Measurements from ENCODE around the gene TAS2R40.
A peak's percentile ranks its signal among the peaks of the same experiment; 100 is the strongest.

Gene TAS2R40

DNA sequence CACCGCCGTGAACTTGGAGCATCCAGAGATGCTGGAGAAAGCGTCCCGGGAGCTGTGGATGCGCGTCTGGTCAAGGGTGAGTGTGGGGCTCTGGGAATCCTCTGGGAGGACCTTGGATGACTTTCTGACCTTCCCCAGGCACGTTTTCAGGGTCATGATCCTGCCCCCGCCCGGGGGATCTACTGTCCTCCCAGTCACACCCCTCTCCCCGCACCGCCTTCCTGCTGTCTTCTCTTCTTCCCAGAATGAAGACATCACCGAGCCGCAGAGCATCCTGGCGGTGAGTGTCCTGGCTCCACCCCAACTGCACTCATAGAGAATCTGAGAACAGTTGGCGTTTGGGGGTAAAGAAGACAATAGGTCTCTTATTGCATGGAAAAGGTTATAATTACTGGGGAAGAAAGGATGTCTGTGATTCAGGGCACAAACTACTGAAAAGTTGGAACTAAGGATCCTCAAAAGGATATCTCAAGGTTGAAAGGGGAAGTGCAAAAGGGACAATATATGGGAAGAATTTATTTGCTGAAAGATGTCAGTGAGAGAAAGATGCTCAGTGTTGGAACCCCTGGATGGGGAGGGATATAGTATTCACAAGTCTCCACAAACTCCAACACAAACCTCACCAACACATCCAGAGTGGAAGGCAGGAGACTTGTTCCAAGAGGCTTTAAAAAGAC is 43.3 kb downstream of the TAS2R40 start:
- DNase-seq (ENCODE audit: low spot score) = no peak
- Mint-ChIP-seq H3K27ac (peak overlapping the region; percentile 68), H3K4me3 (peak overlapping the region; percentile 97), H3K27me3 (ENCODE audit: low read depth) (no peaks in the 10 kb centered on the region), H3K4me1 (ENCODE audit: low read depth) (peaks cover 61% of the 10 kb centered on the region), H3K9me3 (peaks cover 6% of the 10 kb centered on the region), H3K36me3 (ENCODE audit: low read depth) (peaks cover 66% of the 10 kb centered on the region)

DNA sequence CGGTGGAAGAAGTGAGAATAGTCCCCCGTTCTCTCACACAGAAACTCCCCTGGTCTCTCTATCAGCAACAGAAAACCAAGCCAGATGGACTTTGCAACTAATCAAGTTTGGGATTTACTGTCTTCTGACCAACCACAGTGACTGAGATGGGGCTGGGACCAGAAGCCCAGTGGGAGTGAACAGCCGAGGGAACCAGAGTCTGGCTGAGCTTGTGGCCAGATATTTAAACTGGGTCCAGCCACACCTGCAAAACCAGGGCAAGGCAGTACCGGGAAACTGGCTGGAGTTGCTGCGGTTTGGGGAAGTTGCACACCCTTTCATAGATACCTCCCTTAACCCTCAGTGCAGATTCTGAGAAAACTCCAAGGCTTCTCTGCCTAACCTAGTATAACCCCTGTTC is 47.4 kb downstream of the TAS2R40 start:
- Mint-ChIP-seq H3K9me3 (no peaks in the 10 kb centered on the region), H3K27ac (peak overlapping the region; percentile 11), H3K4me3 (no peak overlapping the region), H3K27me3 (ENCODE audit: low read depth) (no peaks in the 10 kb centered on the region), H3K36me3 (ENCODE audit: low read depth) (peaks cover 64% of the 10 kb centered on the region), H3K4me1 (ENCODE audit: low read depth) (peaks cover 53% of the 10 kb centered on the region)
- DNase-seq (ENCODE audit: low spot score) = no peak

DNA sequence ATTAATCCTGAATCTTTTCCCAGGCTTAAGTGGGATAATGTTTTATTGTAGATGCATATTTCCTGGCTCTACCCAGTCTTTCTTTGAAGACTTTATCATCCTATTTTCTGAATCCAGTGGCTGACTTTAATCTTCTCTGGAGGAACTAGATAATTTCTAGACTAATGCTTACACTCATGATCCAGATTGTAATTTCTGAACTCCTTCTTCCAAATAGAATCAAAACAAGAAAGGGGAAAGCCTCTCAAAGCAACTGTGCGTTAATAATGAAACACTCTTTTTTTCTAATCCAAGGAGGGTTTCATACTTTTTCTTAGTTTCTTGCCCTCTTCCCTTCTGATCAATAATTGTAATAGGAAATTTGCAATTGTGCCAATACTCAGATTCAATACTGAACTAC is 49.4 kb downstream of the TAS2R40 start:
- no peak overlapping the region for H3K4me3 Mint-ChIP-seq
- peaks cover 47% of the 10 kb centered on the region for H3K36me3 Mint-ChIP-seq (ENCODE audit: low read depth)
- H3K27me3 Mint-ChIP-seq (ENCODE audit: low read depth) = no peaks in the 10 kb centered on the region
- H3K4me1 Mint-ChIP-seq (ENCODE audit: low read depth) = peaks cover 37% of the 10 kb centered on the region
- H3K27ac Mint-ChIP-seq = no peak overlapping the region
- no peaks in the 10 kb centered on the region for H3K9me3 Mint-ChIP-seq
- no peak for DNase-seq (ENCODE audit: low spot score)

All from T-helper 2 cell treated with Interferon-gamma antibody and Interleukin-4, amounts not matched to agents 5 μg/mL and 100 μg/mL, for 36 hours (primary cell).